HFFc6 (cell line): Measurements from ENCODE around the gene NOP53. TPM values are rescaled to one million over a fixed set of nuclear protein-coding genes. Genes with fewer than 3 reads are reported as not detected.

ENCODE experiments used
- DNase-seq: peaks from one replicate; pipeline ENCODE4 v3.0.0-alpha.2; 2018
- H3K27ac Mint-ChIP-seq: 2 replicates; pipeline ENCODE4 v1.8.0; 2020; ENCODE audit warnings: mild to moderate bottlenecking, mixed read lengths
- H3K27me3 Mint-ChIP-seq: 2 replicates; pipeline ENCODE4 v1.8.0; 2021; ENCODE audit warnings: mild to moderate bottlenecking, moderate library complexity, mixed read lengths; ENCODE audit not compliant: insufficient read depth
- H3K36me3 Mint-ChIP-seq: 2 replicates; pipeline ENCODE4 v1.8.0; 2021; ENCODE audit warnings: low read depth, mixed read lengths
- H3K4me1 Mint-ChIP-seq: 2 replicates; pipeline ENCODE4 v1.8.0; 2020; ENCODE audit warnings: low read depth, mixed read lengths
- H3K4me3 Mint-ChIP-seq: 2 replicates; pipeline ENCODE4 v1.8.0; 2020; ENCODE audit warnings: mild to moderate bottlenecking, moderate library complexity, mixed read lengths
- H3K9me3 Mint-ChIP-seq: 2 replicates; pipeline ENCODE4 v1.8.0; 2020; ENCODE audit warnings: mild to moderate bottlenecking, mixed read lengths
- CTCF ChIP-seq: fragments of 200-600 bp; sonication (generic); IDR thresholded peaks from 2 replicates; pipeline ENCODE4 v1.5.0; 2021; ENCODE audit warnings: antibody characterized with exemption, mild to moderate bottlenecking
- long read RNA-seq: library from polyadenylated mRNA; unstranded; transcript quantifications from one replicate; pipeline ENCODE4 v2.0.0, GENCODE V29; 2019
- total RNA-seq, 6 experiments: library from RNA; stranded (reverse); fragmentation: NEBNext Ultra II Directional; extraction: Animal tissue kit (Norgen Biotek cat#: 25700); gene quantifications; 2 replicates in 1 of 6; 3 replicates in 5 of 6; pipeline ENCODE4 v1.2.3, GENCODE V29; 2021

NOP53 gene
- total RNA-seq: 100 to 1,000 TPM in 4 of 6 experiments, 10 to 100 TPM in 2; 72.7 to 113 (median 106) TPM
- long read RNA-seq, transcript NOP53-201 (13 exons, 1,528 nt): major isoform, 92 of 103 reads
- long read RNA-seq, partial matches to known transcripts: 8 of 103 reads
- long read RNA-seq, other reads (novel, unspliced or antisense): 3 of 103 reads

DNA sequence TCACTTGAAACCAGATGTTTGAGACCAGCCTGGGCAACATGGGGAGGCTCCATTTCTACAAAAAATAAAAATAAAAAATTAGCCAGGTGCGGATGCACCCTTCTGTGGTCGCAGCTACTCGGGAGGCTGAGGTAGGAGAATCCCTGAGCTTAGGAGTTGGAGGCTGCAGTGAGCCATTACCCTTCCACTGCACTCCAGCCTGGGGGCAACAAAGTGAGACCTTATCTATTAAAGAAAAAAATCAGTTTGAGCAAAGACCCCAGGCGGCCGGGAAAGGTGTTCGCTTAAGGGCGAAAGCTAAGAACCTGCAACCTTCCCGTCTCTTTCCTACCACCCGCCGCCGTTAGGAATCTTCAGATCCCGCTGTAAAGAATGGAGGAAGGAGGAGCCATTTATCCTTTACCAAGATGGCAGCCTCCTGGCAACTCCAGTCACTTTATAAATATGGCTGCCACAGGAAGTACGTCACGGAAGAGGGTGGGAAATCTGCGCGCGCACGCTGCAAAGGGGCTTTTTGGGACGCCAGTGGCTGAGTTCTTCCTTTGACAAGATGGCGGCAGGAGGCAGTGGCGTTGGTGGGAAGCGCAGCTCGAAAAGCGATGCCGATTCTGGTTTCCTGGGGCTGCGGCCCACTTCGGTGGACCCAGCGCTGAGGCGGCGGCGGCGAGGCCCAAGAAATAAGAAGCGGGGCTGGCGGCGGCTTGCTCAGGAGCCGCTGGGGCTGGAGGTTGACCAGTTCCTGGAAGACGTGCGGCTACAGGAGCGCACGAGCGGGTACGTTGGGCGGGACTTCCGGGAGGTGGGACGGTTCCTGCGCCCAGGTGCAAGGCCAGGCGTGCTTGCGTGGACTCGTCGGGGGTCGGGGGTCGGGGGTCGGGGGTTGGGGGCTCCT lies at the start of gene NOP53:
NOP53 (plus strand) TSS at position 537 of the 892 bp plus-strand sequence; CDS start at position 551, 14 bp downstream.
- peak; percentile 96 for DNase-seq
- peak within 1 kb of the TSS; percentile 99 for H3K4me3 Mint-ChIP-seq
- H3K27me3 Mint-ChIP-seq: peaks cover 39% of the 10 kb centered on the region
- H3K9me3 Mint-ChIP-seq: peaks cover 8% of the 10 kb centered on the region; the same call in 1 of the 2 replicates
- H3K36me3 Mint-ChIP-seq: peaks cover 37% of the 10 kb centered on the region
- peak within 1 kb of the TSS; percentile 98 for H3K27ac Mint-ChIP-seq
- peaks cover 45% of the 10 kb centered on the region for H3K4me1 Mint-ChIP-seq
- TF ChIP-seq CTCF: 0 out of 2 replicates have a peak, but pooled peaks have one; percentile 6

GRCh38 chr19:47696635-47697034 lies 48.7 kb upstream of the NOP53 start:
- Mint-ChIP-seq H3K27me3 (peaks cover 3% of the 10 kb centered on the region), H3K4me1 (no peaks in the 10 kb centered on the region; the same call in 1 of the 2 replicates), H3K9me3 (no peaks in the 10 kb centered on the region), H3K36me3 (peaks cover 6% of the 10 kb centered on the region; the same call in 1 of the 2 replicates), H3K27ac (no peak overlapping the region), H3K4me3 (no peak overlapping the region)
- no peak for DNase-seq
- TF ChIP-seq CTCF: no peak

- Mint-ChIP-seq H3K27ac (peak overlapping the region; percentile 79), H3K4me3 (no peak overlapping the region)
- peak; percentile 97 for TF ChIP-seq CTCF
Measured at GRCh38 chr19:47697863-47698609, 47.3 kb upstream of the NOP53 start.

DNA sequence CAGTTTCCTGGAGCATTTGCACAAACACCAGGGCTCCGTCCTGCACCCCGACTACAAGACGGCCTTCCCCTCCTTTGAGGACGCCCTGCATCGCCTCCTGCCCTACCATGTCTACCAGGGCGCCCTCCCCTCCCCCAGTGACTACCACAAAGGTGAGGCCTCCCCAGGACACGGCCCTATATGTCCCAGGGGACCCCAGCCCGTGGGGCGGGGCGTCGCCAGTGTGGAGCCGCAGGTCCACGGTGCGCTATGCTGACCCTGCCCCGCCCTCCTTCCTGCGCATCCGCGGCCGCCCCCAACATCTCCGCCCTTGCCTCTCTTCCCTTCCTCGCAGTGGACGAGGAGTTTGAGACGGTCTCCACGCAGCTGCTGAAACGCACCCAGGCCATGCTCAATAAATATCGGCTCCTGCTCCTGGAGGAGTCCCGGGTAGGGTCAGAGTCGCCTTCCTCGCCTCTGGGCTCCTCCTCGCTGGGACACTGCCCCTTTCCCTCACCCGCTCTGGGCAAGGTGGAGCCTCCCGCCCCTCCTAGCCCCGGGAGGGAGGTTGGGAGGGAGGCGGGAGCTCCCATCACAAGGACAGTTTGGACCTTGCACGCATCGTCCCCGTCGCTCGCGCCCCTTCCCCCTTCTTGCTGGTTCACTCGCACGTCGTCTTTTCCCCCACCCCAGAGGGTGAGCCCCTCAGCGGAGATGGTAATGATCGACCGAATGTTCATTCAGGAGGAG lies 46.6 kb upstream of the NOP53 start:
- no peak for DNase-seq
- Mint-ChIP-seq H3K27me3 (peaks cover 3% of the 10 kb centered on the region), H3K9me3 (no peaks in the 10 kb centered on the region), H3K4me3 (no peak overlapping the region), H3K36me3 (peaks cover 13% of the 10 kb centered on the region; the same call in 1 of the 2 replicates), H3K27ac (no peak overlapping the region), H3K4me1 (peaks cover 11% of the 10 kb centered on the region)
- TF ChIP-seq CTCF: no peak

More at GRCh38 chr19:47697863-47698609, 47.3 kb upstream of the NOP53 start:
- Mint-ChIP-seq H3K4me1 (peaks cover 3% of the 10 kb centered on the region; the same call in 1 of the 2 replicates), H3K27me3 (peaks cover 3% of the 10 kb centered on the region), H3K36me3 (peaks cover 9% of the 10 kb centered on the region; the same call in 1 of the 2 replicates), H3K9me3 (no peaks in the 10 kb centered on the region)
- peak; percentile 66 for DNase-seq
